ENCODE data around the gene VIM. TPM values are rescaled to one million over a fixed set of nuclear protein-coding genes. Genes with fewer than 3 reads are reported as not detected.

VIM gene
- total RNA-seq (100 to 1,000 TPM; 772 to 952 (median 847) TPM), polyA plus RNA-seq (724 TPM)
- long read RNA-seq, donor 1, transcript VIM-201 (9 exons, 1,868 nt): major isoform, 1,002 of 1,046 reads
- long read RNA-seq, donor 1, partial matches to known transcripts: 21 of 1,046 reads
- long read RNA-seq, donor 1, other reads (novel, unspliced or antisense): 22 of 1,046 reads
- long read RNA-seq, donor 2, transcript VIM-201 (9 exons, 1,868 nt): major isoform, 661 of 670 reads
- long read RNA-seq, donor 2, partial matches to known transcripts: 3 of 670 reads
- long read RNA-seq, donor 2, other reads (novel, unspliced or antisense): 6 of 670 reads
- long read RNA-seq, donor 3, transcript VIM-206 (8 exons, 2,272 nt): minor isoform, 7 of 3,585 reads
- long read RNA-seq, donor 3, transcript VIM-201 (9 exons, 1,868 nt): major isoform, 3,463 of 3,585 reads
- long read RNA-seq, donor 3, partial matches to known transcripts: 32 of 3,585 reads
- long read RNA-seq, donor 3, other reads (novel, unspliced or antisense): 82 of 3,585 reads
- long read RNA-seq, donor 4, transcript VIM-201 (9 exons, 1,868 nt): major isoform, 680 of 699 reads
- long read RNA-seq, donor 4, partial matches to known transcripts: 6 of 699 reads
- long read RNA-seq, donor 4, other reads (novel, unspliced or antisense): 13 of 699 reads

- no peaks in the 10 kb centered on the region for H3K27me3 ChIP-seq (ENCODE audit: control insufficient read depth, insufficient read depth)
- peaks cover 4% of the 10 kb centered on the region for H3K4me1 ChIP-seq (ENCODE audit: control insufficient read depth, insufficient read depth, low read length)
- no peaks in the 10 kb centered on the region for H3K9me3 ChIP-seq (ENCODE audit: control insufficient read depth, low read length)
- peak; percentile 81 to 86 for ATAC-seq
- WGBS: under 1% methylated on average over 77 of the region's 77 CpGs
- intact Hi-C loops (cut with DNase I): loop anchor here in 1 of 4 donors (10.0 kb wide), 1 partner anchor 224 kb away; no protein-coding TSS in a partner anchor
- peak within 1 kb of the TSS; percentile 84 for H3K4me3 ChIP-seq (ENCODE audit: low read length)
- peak within 1 kb of the TSS; percentile 92 for H3K27ac ChIP-seq (ENCODE audit: low read length)
- peak; percentile 95 to 96 (median 95) for DNase-seq
These were observed at the start of gene VIM for GRCh38 chr10:17228091-17229015. TSS of gene VIM (plus strand) at chr10:17228241. CDS start at chr10:17229423, 1,182 bp downstream.

DNA sequence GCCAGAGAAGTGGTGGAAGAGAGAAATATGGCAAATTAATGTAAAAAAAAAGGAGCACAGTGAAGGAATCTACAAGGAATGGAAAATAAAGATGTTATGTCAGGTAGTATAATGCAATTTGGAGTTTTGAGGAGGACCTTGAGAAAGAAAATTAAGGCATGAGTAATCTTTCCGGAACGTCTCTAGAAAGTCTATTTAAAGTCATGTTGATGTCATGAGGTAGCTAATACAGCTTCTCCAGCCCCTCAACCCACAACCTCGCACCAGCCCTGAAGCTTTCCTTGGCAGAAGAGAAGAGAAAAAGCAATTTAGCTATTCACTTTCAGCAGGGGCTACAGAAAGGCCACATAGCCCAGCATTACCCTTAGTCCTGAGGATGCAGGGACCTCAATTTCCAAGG is 49.0 kb upstream of the VIM start:
- no peak overlapping the region for H3K4me3 ChIP-seq (ENCODE audit: low read length)
- 77% methylated on average over 3 of the region's 3 CpGs for WGBS
- ATAC-seq (no peak), DNase-seq (no peak)
- no peak overlapping the region for H3K27ac ChIP-seq (ENCODE audit: low read length)
- H3K27me3 ChIP-seq (ENCODE audit: control insufficient read depth, insufficient read depth): no peaks in the 10 kb centered on the region
- no peaks in the 10 kb centered on the region for H3K9me3 ChIP-seq (ENCODE audit: control insufficient read depth, low read length)
- intact Hi-C loops (cut with DNase I): no loop called here
- H3K4me1 ChIP-seq (ENCODE audit: control insufficient read depth, insufficient read depth, low read length): no peaks in the 10 kb centered on the region

- Histone ChIP-seq H3K9me3 (ENCODE audit: control insufficient read depth, low read length) (no peaks in the 10 kb centered on the region), H3K4me3 (ENCODE audit: low read length) (no peak overlapping the region), H3K4me1 (ENCODE audit: control insufficient read depth, insufficient read depth, low read length) (no peaks in the 10 kb centered on the region), H3K27me3 (ENCODE audit: control insufficient read depth, insufficient read depth) (no peaks in the 10 kb centered on the region), H3K27ac (ENCODE audit: low read length) (no peak overlapping the region)
- no peak for ATAC-seq
- WGBS: 88% methylated on average over 5 of the region's 5 CpGs
- intact Hi-C loops (cut with DNase I): no loop called here
- no peak for DNase-seq
These were observed 46.9 kb upstream of the VIM start for GRCh38 chr10:17181110-17181509.

DNA sequence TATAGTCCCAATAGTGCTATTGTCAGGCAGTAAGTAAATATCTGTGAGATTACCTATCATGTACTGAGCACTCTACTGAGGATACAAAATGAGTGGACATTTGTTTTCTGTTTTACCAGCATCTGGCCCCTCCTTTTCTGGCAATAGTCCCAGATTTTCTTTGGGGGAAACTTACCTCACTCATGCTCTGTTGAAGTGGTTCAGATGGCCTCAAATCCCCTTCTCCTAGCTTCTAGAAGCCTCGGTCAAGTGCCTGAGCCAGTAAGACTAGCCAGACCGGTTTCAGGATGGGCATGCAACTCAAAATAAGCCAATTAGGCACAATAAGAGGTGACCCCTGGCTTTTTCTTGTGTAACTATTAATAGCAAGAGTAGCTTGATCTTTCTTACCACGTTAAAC is 46.3 kb upstream of the VIM start:
- H3K4me3 ChIP-seq (ENCODE audit: low read length): no peak overlapping the region
- no peaks in the 10 kb centered on the region for H3K4me1 ChIP-seq (ENCODE audit: control insufficient read depth, insufficient read depth, low read length)
- ATAC-seq (no peak), DNase-seq (no peak)
- no peaks in the 10 kb centered on the region for H3K27me3 ChIP-seq (ENCODE audit: control insufficient read depth, insufficient read depth)
- WGBS: 82% methylated on average over 3 of the region's 3 CpGs
- no peaks in the 10 kb centered on the region for H3K9me3 ChIP-seq (ENCODE audit: control insufficient read depth, low read length)
- no peak overlapping the region for H3K27ac ChIP-seq (ENCODE audit: low read length)
- intact Hi-C loops (cut with DNase I): no loop called here

GRCh38 chr10:17183110-17183509 is 44.9 kb upstream of the VIM start:
- Histone ChIP-seq H3K4me1 (ENCODE audit: control insufficient read depth, insufficient read depth, low read length) (no peaks in the 10 kb centered on the region), H3K9me3 (ENCODE audit: control insufficient read depth, low read length) (no peaks in the 10 kb centered on the region), H3K27me3 (ENCODE audit: control insufficient read depth, insufficient read depth) (no peaks in the 10 kb centered on the region), H3K27ac (ENCODE audit: low read length) (no peak overlapping the region), H3K4me3 (ENCODE audit: low read length) (no peak overlapping the region)
- intact Hi-C loops (cut with DNase I): no loop called here
- WGBS: 93% methylated on average over 2 of the region's 2 CpGs
- no peak for ATAC-seq
- no peak for DNase-seq

DNA sequence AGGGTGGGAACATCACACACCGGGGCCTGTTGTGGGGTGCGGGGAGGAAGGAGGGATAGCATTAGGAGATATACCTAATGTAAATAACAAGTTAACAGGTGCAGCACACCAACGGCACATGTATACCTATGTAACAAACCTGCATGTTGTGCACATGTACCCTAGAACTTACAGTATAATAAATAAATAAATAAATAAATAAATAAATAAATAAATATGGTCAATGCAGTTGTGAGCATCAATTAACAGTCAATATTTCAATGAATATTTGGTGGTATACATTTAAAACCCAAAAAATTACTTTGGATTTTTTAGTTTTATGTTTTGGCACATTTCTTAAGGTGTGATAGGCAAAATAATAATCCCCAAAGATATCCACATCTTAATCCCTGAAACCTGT is 42.2 kb upstream of the VIM start:
- Histone ChIP-seq H3K27ac (ENCODE audit: low read length) (no peak overlapping the region), H3K4me3 (ENCODE audit: low read length) (no peak overlapping the region), H3K4me1 (ENCODE audit: control insufficient read depth, insufficient read depth, low read length) (no peaks in the 10 kb centered on the region), H3K27me3 (ENCODE audit: control insufficient read depth, insufficient read depth) (no peaks in the 10 kb centered on the region), H3K9me3 (ENCODE audit: control insufficient read depth, low read length) (no peaks in the 10 kb centered on the region)
- DNase-seq (no peak), ATAC-seq (no peak)
- intact Hi-C loops (cut with DNase I): no loop called here
- over 99% methylated on average over 3 of the region's 3 CpGs for WGBS

DNA sequence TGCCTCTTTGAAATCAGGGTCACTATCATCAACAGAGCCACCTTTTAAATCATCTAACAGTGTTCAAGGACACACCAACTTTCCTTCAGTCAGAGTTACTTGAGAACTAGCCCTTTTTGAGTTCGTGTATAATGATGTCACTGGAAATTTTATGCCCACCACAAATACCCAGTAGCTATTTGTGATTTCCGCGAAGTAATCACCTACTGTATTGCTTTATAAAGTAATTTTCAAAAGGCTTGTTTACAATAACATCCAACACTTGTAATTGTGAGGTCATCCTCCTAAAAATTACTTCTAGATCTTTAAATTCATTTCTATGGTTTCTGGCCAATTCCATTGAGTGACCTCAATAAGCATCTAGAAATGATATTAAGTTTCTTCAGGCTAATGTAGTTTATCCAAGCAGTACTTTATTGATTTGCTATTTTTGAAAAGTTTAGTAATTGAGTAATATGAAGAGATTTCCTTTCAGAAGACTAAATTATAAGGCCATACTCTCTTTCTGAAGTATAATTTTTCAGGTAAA is 39.3 kb upstream of the VIM start:
- no peak overlapping the region for H3K27ac ChIP-seq (ENCODE audit: low read length)
- DNase-seq (no peak), ATAC-seq (no peak)
- no peaks in the 10 kb centered on the region for H3K9me3 ChIP-seq (ENCODE audit: control insufficient read depth, low read length)
- H3K4me3 ChIP-seq (ENCODE audit: low read length): no peak overlapping the region
- no peaks in the 10 kb centered on the region for H3K27me3 ChIP-seq (ENCODE audit: control insufficient read depth, insufficient read depth)
- WGBS: 95% methylated on average over 3 of the region's 3 CpGs
- intact Hi-C loops (cut with DNase I): no loop called here
- no peaks in the 10 kb centered on the region for H3K4me1 ChIP-seq (ENCODE audit: control insufficient read depth, insufficient read depth, low read length)

GRCh38 chr10:17190602-17191001 is 37.4 kb upstream of the VIM start:
- H3K27ac ChIP-seq (ENCODE audit: low read length): no peak overlapping the region
- H3K4me3 ChIP-seq (ENCODE audit: low read length): no peak overlapping the region
- no peaks in the 10 kb centered on the region for H3K9me3 ChIP-seq (ENCODE audit: control insufficient read depth, low read length)
- ATAC-seq (no peak), DNase-seq (no peak)
- intact Hi-C loops (cut with DNase I): no loop called here
- WGBS: 85% methylated on average over 2 of the region's 2 CpGs
- no peaks in the 10 kb centered on the region for H3K4me1 ChIP-seq (ENCODE audit: control insufficient read depth, insufficient read depth, low read length)
- no peaks in the 10 kb centered on the region for H3K27me3 ChIP-seq (ENCODE audit: control insufficient read depth, insufficient read depth)

DNA sequence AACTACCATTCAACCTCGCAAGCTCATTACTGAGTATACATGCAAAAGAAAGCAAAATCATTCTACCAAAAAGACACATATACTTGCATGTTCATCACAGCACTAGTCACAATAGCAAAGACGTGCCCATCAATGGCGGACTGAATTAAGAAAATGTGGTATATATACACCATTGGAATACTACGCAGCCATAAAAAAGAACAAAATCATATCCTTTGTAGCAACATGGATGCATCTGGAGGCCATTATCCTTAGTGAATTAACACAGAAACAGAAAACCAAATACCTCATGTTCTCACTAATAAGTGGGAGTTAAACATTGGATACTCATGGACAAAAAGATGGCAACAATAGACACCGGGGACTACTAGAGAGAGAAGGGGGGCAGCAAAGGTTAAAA is 33.0 kb upstream of the VIM start:
- no peak overlapping the region for H3K27ac ChIP-seq (ENCODE audit: low read length)
- H3K4me3 ChIP-seq (ENCODE audit: low read length): no peak overlapping the region
- H3K27me3 ChIP-seq (ENCODE audit: control insufficient read depth, insufficient read depth): no peaks in the 10 kb centered on the region
- H3K4me1 ChIP-seq (ENCODE audit: control insufficient read depth, insufficient read depth, low read length): no peaks in the 10 kb centered on the region
- H3K9me3 ChIP-seq (ENCODE audit: control insufficient read depth, low read length): no peaks in the 10 kb centered on the region
- ATAC-seq (no peak), DNase-seq (no peak)
- WGBS: 78% methylated on average over 5 of the region's 5 CpGs
- intact Hi-C loops (cut with DNase I): no loop called here

GRCh38 chr10:17196045-17196444 is 32.0 kb upstream of the VIM start:
- Histone ChIP-seq H3K27me3 (ENCODE audit: control insufficient read depth, insufficient read depth) (no peaks in the 10 kb centered on the region), H3K4me3 (ENCODE audit: low read length) (no peak overlapping the region), H3K4me1 (ENCODE audit: control insufficient read depth, insufficient read depth, low read length) (no peaks in the 10 kb centered on the region), H3K27ac (ENCODE audit: low read length) (no peak overlapping the region), H3K9me3 (ENCODE audit: control insufficient read depth, low read length) (no peaks in the 10 kb centered on the region)
- intact Hi-C loops (cut with DNase I): no loop called here
- no peak for DNase-seq
- 58% methylated on average over 2 of the region's 2 CpGs for WGBS
- ATAC-seq: peak in 1 of 2 donors; percentile 52
